HEK293 (cell line): ENCODE data around the gene INPP1.

ENCODE experiments used
- CTCF ChIA-PET: fragments of 350-600 bp; formaldehyde crosslinking; extraction: SDS; loops from one replicate; lab custom pipeline; 2021; ENCODE audit warnings: antibody characterized with exemption; lab: Yijun Ruan, JAX
- POLR2A ChIA-PET: fragments of 300-600 bp; formaldehyde crosslinking; extraction: SDS; loops from one replicate; lab custom pipeline; 2020; ENCODE audit warnings: antibody characterized with exemption, inconsistent platforms; lab: Yijun Ruan, JAX
- H3K27ac ChIP-seq: fragments of 200-500 bp; sonication (Bioruptor generic); 2 replicates; pipeline ENCODE4 v1.5.1; 2014; ENCODE audit warnings: low read depth, low read length, control low read depth, inconsistent platforms; ENCODE audit errors: extremely low read depth
- H3K36me3 ChIP-seq, 2 experiments: fragments of 200-500 bp in 1 of 2; sonication (Bioruptor generic) in 1 of 2; 1 replicate in 1 of 2; 2 replicates in 1 of 2; pipeline ENCODE4 v1.5.1; 2014 to 2017; ENCODE audit warnings: inconsistent platforms in 2 of 2, low read length in 2 of 2; ENCODE audit not compliant: control insufficient read depth in 2 of 2, insufficient read depth in 1 of 2
- H3K4me1 ChIP-seq: fragments of 200-500 bp; sonication (Bioruptor generic); 2 replicates; pipeline ENCODE4 v1.5.1; 2014; ENCODE audit warnings: mild to moderate bottlenecking, low read length, inconsistent platforms; ENCODE audit not compliant: control insufficient read depth, insufficient read depth
- H3K4me3 ChIP-seq: 2 replicates; pipeline ENCODE4 v1.5.1; 2011; ENCODE audit warnings: low read depth, mild to moderate bottlenecking, control low read depth, low read length, moderate library complexity
- H3K9me3 ChIP-seq: fragments of 200-500 bp; sonication (Bioruptor generic); 2 replicates; pipeline ENCODE4 v1.5.1; 2014; ENCODE audit warnings: low read depth, low read length, inconsistent platforms; ENCODE audit not compliant: control insufficient read depth, insufficient read depth
- GLI2 ChIP-seq: fragments of 450-650 bp; formaldehyde crosslinking; IDR thresholded peaks from 2 replicates; pipeline ENCODE4; 2017; ENCODE audit warnings: missing biosample characterization, missing genetic modification characterization, low read depth, borderline replicate concordance
- INSM2 ChIP-seq: fragments of 450-650 bp; formaldehyde crosslinking; IDR thresholded peaks from 2 replicates; pipeline ENCODE4 v1.5.1; 2016; ENCODE audit warnings: missing biosample characterization, missing genetic modification characterization
- KLF7 ChIP-seq: fragments of 450-650 bp; formaldehyde crosslinking; IDR thresholded peaks from 2 replicates; pipeline ENCODE4 v1.5.1; 2016; ENCODE audit warnings: missing biosample characterization, missing genetic modification characterization, borderline replicate concordance
- ZFHX2 ChIP-seq: fragments of 450-650 bp; formaldehyde crosslinking; conservative IDR thresholded peaks from 2 replicates; pipeline ENCODE4 v1.5.1; 2016; ENCODE audit warnings: missing biosample characterization, missing genetic modification characterization
- ZFP3 ChIP-seq: fragments of 450-650 bp; formaldehyde crosslinking; IDR thresholded peaks from 2 replicates; pipeline ENCODE4 v1.5.1; 2016; ENCODE audit warnings: low read depth, missing biosample characterization, missing genetic modification characterization
- ZNF10 ChIP-seq: fragments of 450-650 bp; formaldehyde crosslinking; IDR thresholded peaks from 2 replicates; pipeline ENCODE4 v1.5.1; 2017; ENCODE audit warnings: missing biosample characterization, missing genetic modification characterization
- ZNF157 ChIP-seq: fragments of 450-650 bp; formaldehyde crosslinking; IDR thresholded peaks from 2 replicates; pipeline ENCODE4 v1.5.1; 2016; ENCODE audit warnings: missing biosample characterization, missing genetic modification characterization
- ZNF174 ChIP-seq: fragments of 450-650 bp; formaldehyde crosslinking; IDR thresholded peaks from 2 replicates; pipeline ENCODE4 v1.5.0; 2017; ENCODE audit warnings: missing biosample characterization, mild to moderate bottlenecking, missing genetic modification characterization
- ZNF292 ChIP-seq: fragments of 450-650 bp; formaldehyde crosslinking; IDR thresholded peaks from 2 replicates; pipeline ENCODE4 v1.5.1; 2016; ENCODE audit warnings: low read depth, missing biosample characterization, missing genetic modification characterization, borderline replicate concordance
- ZNF311 ChIP-seq: fragments of 450-650 bp; formaldehyde crosslinking; IDR thresholded peaks from 2 replicates; pipeline ENCODE4 v1.5.1; 2017; ENCODE audit warnings: missing biosample characterization, missing genetic modification characterization, borderline replicate concordance
- ZNF510 ChIP-seq: fragments of 450-650 bp; formaldehyde crosslinking; IDR thresholded peaks from 2 replicates; pipeline ENCODE4 v1.5.1; 2018; ENCODE audit warnings: mild to moderate bottlenecking, missing genetic modification characterization, missing biosample characterization; ENCODE audit not compliant: insufficient replicate concordance
- ZNF521 ChIP-seq: fragments of 450-650 bp; formaldehyde crosslinking; IDR thresholded peaks from 2 replicates; pipeline ENCODE4 v1.5.1; 2017; ENCODE audit warnings: missing biosample characterization, mild to moderate bottlenecking, missing genetic modification characterization
- ZNF544 ChIP-seq: fragments of 450-650 bp; formaldehyde crosslinking; IDR thresholded peaks from 2 replicates; pipeline ENCODE4 v1.5.0; 2017; ENCODE audit warnings: missing biosample characterization, missing genetic modification characterization
- ZNF555 ChIP-seq: fragments of 450-650 bp; formaldehyde crosslinking; conservative IDR thresholded peaks from 2 replicates; pipeline ENCODE4 v1.5.1; 2017; ENCODE audit warnings: missing biosample characterization, mild to moderate bottlenecking, missing genetic modification characterization, inconsistent platforms
- TF ChIP-seq, protein P1 (sequence below): sonication (generic); formaldehyde crosslinking; IDR thresholded peaks from 2 replicates; pipeline ENCODE4 v1.8.1; 2022; ENCODE audit warnings: mild to moderate bottlenecking, moderate library complexity, missing genetic modification reagents
- TF ChIP-seq, protein P2 (sequence below): fragments of 450-650 bp; IDR thresholded peaks from 2 replicates; pipeline ENCODE4 v1.5.1; 2018; ENCODE audit warnings: missing biosample characterization, missing genetic modification characterization
- TF ChIP-seq, protein P3 (sequence below): fragments of 450-650 bp; formaldehyde crosslinking; IDR thresholded peaks from 2 replicates; pipeline ENCODE4 v1.5.1; 2016; ENCODE audit warnings: missing biosample characterization, missing genetic modification characterization

INPP1 gene

GRCh38 chr2:190333395-190333794 is 10.0 kb upstream of the INPP1 start (continued):
- TF ChIP-seq GLI2 (tag by site-specific recombination) (no peak), ZNF292 (no peak), KLF7 (tag by site-specific recombination) (no peak)

DNA sequence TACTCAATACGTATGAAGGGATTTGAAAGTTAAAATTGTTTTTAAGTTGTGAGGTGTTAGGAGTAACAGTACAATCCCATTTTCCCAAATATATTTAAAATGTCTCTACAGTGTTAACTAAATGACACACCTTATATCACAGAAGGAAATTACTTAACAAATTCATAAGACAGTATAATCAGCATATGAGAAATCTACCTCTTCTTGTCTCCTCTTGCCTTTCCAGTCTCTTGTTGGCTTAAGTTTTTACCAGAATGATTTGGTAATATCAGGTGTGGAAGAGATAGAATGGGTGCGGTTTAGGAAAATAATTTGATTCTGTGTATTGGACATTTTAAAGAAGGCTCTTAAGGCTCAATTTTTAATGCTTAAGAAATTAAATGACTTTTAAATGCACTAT is 9.5 kb upstream of the INPP1 start:
- Histone ChIP-seq H3K27ac (no peak overlapping the region), H3K9me3 (no peaks in the 10 kb centered on the region), H3K4me1 (no peaks in the 10 kb centered on the region), H3K36me3 (no peaks in the 10 kb centered on the region), H3K4me3 (no peak overlapping the region)
- TF ChIP-seq ZFP3 (tag by site-specific recombination) (no peak), ZNF157 (no peak), ZNF544 (no peak), ZNF174 (tag by site-specific recombination) (no peak), ZNF311 (tag by site-specific recombination) (no peak), ZNF10 (tag by site-specific recombination) (no peak), ZNF521 (no peak), INSM2 (no peak), ZNF510 (tag by site-specific recombination) (no peak), ZFHX2 (no peak), ZNF555 (tag by site-specific recombination) (no peak)
- TF ChIP-seq, protein P1, sequence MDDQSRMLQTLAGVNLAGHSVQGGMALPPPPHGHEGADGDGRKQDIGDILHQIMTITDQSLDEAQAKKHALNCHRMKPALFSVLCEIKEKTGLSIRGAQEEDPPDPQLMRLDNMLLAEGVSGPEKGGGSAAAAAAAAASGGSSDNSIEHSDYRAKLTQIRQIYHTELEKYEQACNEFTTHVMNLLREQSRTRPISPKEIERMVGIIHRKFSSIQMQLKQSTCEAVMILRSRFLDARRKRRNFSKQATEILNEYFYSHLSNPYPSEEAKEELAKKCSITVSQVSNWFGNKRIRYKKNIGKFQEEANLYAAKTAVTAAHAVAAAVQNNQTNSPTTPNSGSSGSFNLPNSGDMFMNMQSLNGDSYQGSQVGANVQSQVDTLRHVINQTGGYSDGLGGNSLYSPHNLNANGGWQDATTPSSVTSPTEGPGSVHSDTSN: no peak
- TF ChIP-seq, protein P2, sequence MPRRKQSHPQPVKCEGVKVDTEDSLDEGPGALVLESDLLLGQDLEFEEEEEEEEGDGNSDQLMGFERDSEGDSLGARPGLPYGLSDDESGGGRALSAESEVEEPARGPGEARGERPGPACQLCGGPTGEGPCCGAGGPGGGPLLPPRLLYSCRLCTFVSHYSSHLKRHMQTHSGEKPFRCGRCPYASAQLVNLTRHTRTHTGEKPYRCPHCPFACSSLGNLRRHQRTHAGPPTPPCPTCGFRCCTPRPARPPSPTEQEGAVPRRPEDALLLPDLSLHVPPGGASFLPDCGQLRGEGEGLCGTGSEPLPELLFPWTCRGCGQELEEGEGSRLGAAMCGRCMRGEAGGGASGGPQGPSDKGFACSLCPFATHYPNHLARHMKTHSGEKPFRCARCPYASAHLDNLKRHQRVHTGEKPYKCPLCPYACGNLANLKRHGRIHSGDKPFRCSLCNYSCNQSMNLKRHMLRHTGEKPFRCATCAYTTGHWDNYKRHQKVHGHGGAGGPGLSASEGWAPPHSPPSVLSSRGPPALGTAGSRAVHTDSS (tag by site-specific recombination): no peak
- TF ChIP-seq, protein P3, sequence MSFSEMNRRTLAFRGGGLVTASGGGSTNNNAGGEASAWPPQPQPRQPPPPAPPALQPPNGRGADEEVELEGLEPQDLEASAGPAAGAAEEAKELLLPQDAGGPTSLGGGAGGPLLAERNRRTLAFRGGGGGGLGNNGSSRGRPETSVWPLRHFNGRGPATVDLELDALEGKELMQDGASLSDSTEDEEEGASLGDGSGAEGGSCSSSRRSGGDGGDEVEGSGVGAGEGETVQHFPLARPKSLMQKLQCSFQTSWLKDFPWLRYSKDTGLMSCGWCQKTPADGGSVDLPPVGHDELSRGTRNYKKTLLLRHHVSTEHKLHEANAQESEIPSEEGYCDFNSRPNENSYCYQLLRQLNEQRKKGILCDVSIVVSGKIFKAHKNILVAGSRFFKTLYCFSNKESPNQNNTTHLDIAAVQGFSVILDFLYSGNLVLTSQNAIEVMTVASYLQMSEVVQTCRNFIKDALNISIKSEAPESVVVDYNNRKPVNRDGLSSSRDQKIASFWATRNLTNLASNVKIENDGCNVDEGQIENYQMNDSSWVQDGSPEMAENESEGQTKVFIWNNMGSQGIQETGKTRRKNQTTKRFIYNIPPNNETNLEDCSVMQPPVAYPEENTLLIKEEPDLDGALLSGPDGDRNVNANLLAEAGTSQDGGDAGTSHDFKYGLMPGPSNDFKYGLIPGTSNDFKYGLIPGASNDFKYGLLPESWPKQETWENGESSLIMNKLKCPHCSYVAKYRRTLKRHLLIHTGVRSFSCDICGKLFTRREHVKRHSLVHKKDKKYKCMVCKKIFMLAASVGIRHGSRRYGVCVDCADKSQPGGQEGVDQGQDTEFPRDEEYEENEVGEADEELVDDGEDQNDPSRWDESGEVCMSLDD (tag by site-specific recombination): no peak
- ChIA-PET CTCF (no interaction called here), POLR2A (no interaction called here)
